SK-N-SH (cell line): ENCODE measurements around the gene TFEB. TPM values are rescaled to one million over a fixed set of nuclear protein-coding genes. Genes with fewer than 3 reads are reported as not detected.

ENCODE experiments used
- CTCF ChIA-PET: fragments of 300-600, 350-600 bp; formaldehyde crosslinking; extraction: SDS; loops from one replicate; lab custom pipeline; 2021; lab: Yijun Ruan, JAX
- POLR2A ChIA-PET: fragments of 350-600 bp; sonication (Branson Sonifier 250); formaldehyde crosslinking; extraction: SDS; loops from one replicate; lab custom pipeline; 2020; ENCODE audit warnings: antibody characterized with exemption, inconsistent platforms; lab: Yijun Ruan, JAX
- DNase-seq: peaks from one replicate; pipeline ENCODE4 v3.0.0; 2012
- H2AFZ ChIP-seq: fragments of 200-600 bp; sonication (generic); 2 replicates; pipeline ENCODE4 v1.8.1; 2016; ENCODE audit warnings: antibody characterized with exemption, mild to moderate bottlenecking, low read depth
- H3F3A ChIP-seq: fragments of 200-600 bp; sonication (generic); replicated peaks from 2 replicates; pipeline ENCODE3; 2016; ENCODE audit warnings: antibody characterized with exemption, mild to moderate bottlenecking; ENCODE audit not compliant: insufficient read depth
- H3K27ac ChIP-seq, 2 experiments: fragments of 200-500 bp in 1 of 2; fragments of 200-600 bp in 1 of 2; sonication (Bioruptor generic) in 1 of 2; sonication (generic), shearing (Covaris generic) in 1 of 2; 2 replicates each; pipeline versions ENCODE4 v1.5.1 to v1.6.1; 2014 to 2016; ENCODE audit warnings: low read depth in 2 of 2, inconsistent platforms in 1 of 2, low read length in 1 of 2, mild to moderate bottlenecking in 1 of 2, mixed read lengths in 1 of 2
- H3K27me3 ChIP-seq: fragments of 200-600 bp; sonication (generic), shearing (Covaris generic); 2 replicates; pipeline ENCODE4 v1.6.1; 2016; ENCODE audit warnings: mixed run types; ENCODE audit not compliant: insufficient read depth
- H3K36me3 ChIP-seq, 2 experiments: fragments of 200-500 bp in 1 of 2; fragments of 200-600 bp in 1 of 2; sonication (Bioruptor generic) in 1 of 2; sonication (generic) in 1 of 2; replicated peaks in 1 of 2; 2 replicates each; pipeline versions ENCODE3 to v1.5.1; 2014 to 2016; ENCODE audit warnings: low read length in 1 of 2, mild to moderate bottlenecking in 1 of 2; ENCODE audit not compliant: insufficient read depth in 2 of 2, control insufficient read depth in 1 of 2
- H3K4me1 ChIP-seq, 2 experiments: fragments of 200-500 bp in 1 of 2; fragments of 200-600 bp in 1 of 2; sonication (Bioruptor generic) in 1 of 2; sonication (generic), shearing (Covaris generic) in 1 of 2; 2 replicates each; pipeline versions ENCODE4 v1.5.1 to v1.6.1; 2014 to 2016; ENCODE audit warnings: low read depth in 1 of 2, low read length in 1 of 2, mixed run types in 1 of 2; ENCODE audit not compliant: insufficient read depth in 2 of 2, control insufficient read depth in 1 of 2
- H3K4me2 ChIP-seq: fragments of 200-600 bp; sonication (generic), shearing (Covaris generic); 2 replicates; pipeline ENCODE4 v1.6.1; 2017; ENCODE audit warnings: mixed run types
- H3K4me3 ChIP-seq, 2 experiments: fragments of 200-500 bp in 1 of 2; fragments of 200-600 bp in 1 of 2; sonication (Bioruptor generic) in 1 of 2; sonication (generic), shearing (Covaris generic) in 1 of 2; 2 replicates each; pipeline versions ENCODE4 v1.5.1 to v1.8.1; 2014 to 2016; ENCODE audit warnings: low read depth in 2 of 2, inconsistent platforms in 1 of 2, low read length in 1 of 2, mild to moderate bottlenecking in 1 of 2, mixed read lengths in 1 of 2, moderate library complexity in 1 of 2
- H3K79me2 ChIP-seq: fragments of 200-600 bp; sonication (generic); 2 replicates; pipeline ENCODE4 v1.8.1; 2017; ENCODE audit warnings: mild to moderate bottlenecking; ENCODE audit not compliant: insufficient read depth
- H3K9ac ChIP-seq: fragments of 200-600 bp; sonication (generic); 2 replicates; pipeline ENCODE4 v1.6.1; 2017; ENCODE audit warnings: mixed run types
- H3K9me2 ChIP-seq: fragments of 200-600 bp; sonication (generic); 2 replicates; pipeline ENCODE4 v1.6.1; 2017; ENCODE audit warnings: mixed run types
- H3K9me3 ChIP-seq: fragments of 200-600 bp; sonication (generic); 2 replicates; pipeline ENCODE4 v1.6.1; 2017; ENCODE audit warnings: mixed run types, mild to moderate bottlenecking, moderate library complexity
- H4K20me1 ChIP-seq: fragments of 200-600 bp; sonication (generic); 2 replicates; pipeline ENCODE4 v1.6.1; 2017; ENCODE audit warnings: mild to moderate bottlenecking, mixed run types; ENCODE audit not compliant: insufficient read depth
- EP300 ChIP-seq, 2 experiments: IDR thresholded peaks; 2 replicates each; pipeline versions ENCODE4 v1.4.0 to v1.6.1; 2012; ENCODE audit warnings: borderline replicate concordance in 1 of 2, low read depth in 1 of 2, low read length in 1 of 2
- EZH2phosphoT487 ChIP-seq: fragments of 200-600 bp; sonication (generic); IDR thresholded peaks from 2 replicates; pipeline ENCODE4 v1.6.1; 2017; ENCODE audit warnings: low read depth, mixed run types, mild to moderate bottlenecking, antibody characterized with exemption, moderate library complexity, borderline replicate concordance
- FOSL2 ChIP-seq: IDR thresholded peaks from 2 replicates; pipeline ENCODE4 v1.4.0; 2012; ENCODE audit warnings: low read depth, mild to moderate bottlenecking, moderate library complexity, borderline replicate concordance
- FOXJ3 ChIP-seq: sonication (generic); formaldehyde crosslinking; IDR thresholded peaks from 2 replicates; pipeline ENCODE4 v1.5.1; 2020; ENCODE audit warnings: mild to moderate bottlenecking, missing genetic modification reagents
- FOXM1 ChIP-seq: IDR thresholded peaks from 2 replicates; pipeline ENCODE4 v1.4.0; 2012; ENCODE audit warnings: low read depth, mild to moderate bottlenecking
- MEF2A ChIP-seq: IDR thresholded peaks from 2 replicates; pipeline ENCODE4 v1.4.0; 2012; ENCODE audit warnings: low read depth, borderline replicate concordance
- MXI1 ChIP-seq: IDR thresholded peaks from 2 replicates; pipeline ENCODE4 v1.6.1; 2012; ENCODE audit warnings: mild to moderate bottlenecking, low read depth, low read length, improper control_type of control experiment
- NFIC ChIP-seq: IDR thresholded peaks from 2 replicates; pipeline ENCODE4 v1.4.0; 2012; ENCODE audit warnings: borderline replicate concordance
- NRF1 ChIP-seq: IDR thresholded peaks from 2 replicates; pipeline ENCODE4 v1.6.1; 2012; ENCODE audit warnings: low read depth, mild to moderate bottlenecking, low read length
- POLR2AphosphoS5 ChIP-seq: IDR thresholded peaks from 2 replicates; pipeline ENCODE4 v1.6.1; 2012; ENCODE audit warnings: low read depth, low read length
- RAD21 ChIP-seq: IDR thresholded peaks from 2 replicates; pipeline ENCODE4 v1.6.1; 2012; ENCODE audit warnings: mild to moderate bottlenecking, low read length
- RCOR1 ChIP-seq: fragments of 150-350 bp; IDR thresholded peaks from 2 replicates; pipeline ENCODE4 v1.6.1; 2017; ENCODE audit warnings: antibody characterized with exemption, low read length
- RXRA ChIP-seq: IDR thresholded peaks from 2 replicates; pipeline ENCODE4 v1.4.0; 2012; ENCODE audit warnings: low read depth, mild to moderate bottlenecking, borderline replicate concordance
- SIN3A ChIP-seq: IDR thresholded peaks from 2 replicates; pipeline ENCODE4 v1.6.1; 2012; ENCODE audit warnings: low read depth, mild to moderate bottlenecking, low read length, moderate library complexity, borderline replicate concordance
- SMC3 ChIP-seq: IDR thresholded peaks from 2 replicates; pipeline ENCODE4 v1.6.1; 2012; ENCODE audit warnings: low read depth, low read length, improper control_type of control experiment
- TAF1 ChIP-seq: IDR thresholded peaks from 2 replicates; pipeline ENCODE4 v1.6.1; 2012; ENCODE audit warnings: low read depth, mild to moderate bottlenecking, low read length, moderate library complexity, borderline replicate concordance
- WGBS: methylation state at CpG from one replicate; pipeline ENCODE4 v1.1.6; 2017; ENCODE audit warnings: low lambda C conversion rate; 5-methylcytosine and 5-hydroxymethylcytosine counted together
- polyA plus RNA-seq, 3 experiments: library from polyadenylated mRNA; depleted of rRNA; stranded (reverse); fragments of >200 nt; gene quantifications; 2 replicates each; pipeline ENCODE4 v1.2.3, GENCODE V29; 2012
- TF ChIP-seq, protein P1 (sequence below): fragments of 150-350 bp; IDR thresholded peaks from 2 replicates; pipeline ENCODE4 v1.6.1; 2017; ENCODE audit warnings: antibody characterized with exemption, low read length, low read depth, borderline replicate concordance
- TF ChIP-seq, protein P2 (sequence below): fragments of 200-600 bp; sonication (generic); IDR thresholded peaks from 2 replicates; pipeline ENCODE4 v1.6.1; 2017; ENCODE audit warnings: antibody characterized with exemption, mild to moderate bottlenecking, moderate library complexity

Gene TFEB
- polyA plus RNA-seq, 1 of the 3 experiments (the other 2 are of a cell fraction): 6.2 TPM

DNA sequence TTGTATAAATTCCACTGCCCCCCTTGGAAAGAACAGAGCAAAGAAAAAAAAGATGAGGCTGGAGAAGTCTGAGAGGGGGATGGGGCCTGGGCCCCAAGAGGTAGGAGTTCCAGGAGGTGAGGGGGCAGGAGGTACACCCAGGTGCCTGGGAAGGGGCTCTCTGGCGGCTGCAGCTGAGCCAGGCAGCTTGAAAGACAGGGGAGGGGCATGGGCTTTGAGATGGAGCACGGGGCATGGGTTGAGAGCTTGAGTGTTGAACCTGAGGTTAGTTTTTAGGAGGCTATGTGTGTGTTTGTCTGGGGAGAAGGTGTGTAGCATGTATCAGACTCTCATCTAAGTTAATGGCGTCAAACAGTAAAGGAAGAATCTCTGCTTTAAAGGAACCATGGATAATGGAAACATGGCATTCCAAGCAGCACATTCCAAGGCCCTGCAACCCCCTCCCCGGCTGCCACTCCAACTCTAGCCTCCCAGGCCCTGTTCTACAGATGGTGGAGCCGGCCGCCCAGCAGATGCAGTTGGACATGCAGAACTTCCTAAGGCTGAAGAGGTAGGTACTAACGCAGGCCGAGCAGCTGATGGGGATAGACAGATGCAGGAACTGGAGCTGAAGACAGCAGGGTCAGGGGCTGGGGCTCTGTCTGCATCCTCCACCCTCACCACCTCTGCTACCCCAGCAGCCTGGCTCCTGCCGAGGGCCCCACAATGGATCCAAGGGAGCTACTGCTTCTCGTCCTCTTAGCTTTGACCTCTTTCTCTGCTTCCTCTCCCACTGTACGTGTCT, 55.0 kb downstream of the TFEB start:
- Histone ChIP-seq H3K4me2 (no peak overlapping the region), H3F3A (peaks cover 3% of the 10 kb centered on the region), H3K4me3 (no peak overlapping the region), H3K27me3 (no peaks in the 10 kb centered on the region), H3K27ac (no peak overlapping the region), H4K20me1 (no peaks in the 10 kb centered on the region), H3K9me2 (no peaks in the 10 kb centered on the region), H2AFZ (no peak overlapping the region), H3K79me2 (no peaks in the 10 kb centered on the region), H3K9ac (no peak overlapping the region), H3K36me3 (no peaks in the 10 kb centered on the region), H3K4me1 (peaks cover 14 to 17% of the 10 kb centered on the region in 2 experiments; a peak in 3 of 4 replicates), H3K9me3 (no peaks in the 10 kb centered on the region)
- ChIA-PET CTCF (interaction anchor here (0.8 to 19.4 kb wide), 9 partner anchors 19 to 310 kb away, joined by 3 to 504 read pairs (median 3); no protein-coding TSS in a partner anchor), POLR2A (no interaction called here)
- DNase-seq: no peak
- no peak for TF ChIP-seq FOXJ3 (CRISPR knock-in tag)
- no peak for TF ChIP-seq NFIC
- TF ChIP-seq MEF2A: no peak
- TF ChIP-seq NRF1: no peak
- no peak for TF ChIP-seq RAD21
- TF ChIP-seq SIN3A: no peak
- TF ChIP-seq, protein P1, sequence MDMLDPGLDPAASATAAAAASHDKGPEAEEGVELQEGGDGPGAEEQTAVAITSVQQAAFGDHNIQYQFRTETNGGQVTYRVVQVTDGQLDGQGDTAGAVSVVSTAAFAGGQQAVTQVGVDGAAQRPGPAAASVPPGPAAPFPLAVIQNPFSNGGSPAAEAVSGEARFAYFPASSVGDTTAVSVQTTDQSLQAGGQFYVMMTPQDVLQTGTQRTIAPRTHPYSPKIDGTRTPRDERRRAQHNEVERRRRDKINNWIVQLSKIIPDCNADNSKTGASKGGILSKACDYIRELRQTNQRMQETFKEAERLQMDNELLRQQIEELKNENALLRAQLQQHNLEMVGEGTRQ: no peak
- no peak for TF ChIP-seq RCOR1
- no peak for TF ChIP-seq POLR2AphosphoS5
- TF ChIP-seq MXI1: no peak
- TF ChIP-seq FOSL2: no peak
- TF ChIP-seq RXRA: no peak
- TF ChIP-seq TAF1: no peak
- no peak for TF ChIP-seq EZH2phosphoT487
- TF ChIP-seq EP300 (IDR thresholded peaks at IDR 0.05; ENCODE audit: borderline replicate concordance in 1 of 2, low read depth in 1 of 2, low read length in 1 of 2): no peak
- TF ChIP-seq, protein P2, sequence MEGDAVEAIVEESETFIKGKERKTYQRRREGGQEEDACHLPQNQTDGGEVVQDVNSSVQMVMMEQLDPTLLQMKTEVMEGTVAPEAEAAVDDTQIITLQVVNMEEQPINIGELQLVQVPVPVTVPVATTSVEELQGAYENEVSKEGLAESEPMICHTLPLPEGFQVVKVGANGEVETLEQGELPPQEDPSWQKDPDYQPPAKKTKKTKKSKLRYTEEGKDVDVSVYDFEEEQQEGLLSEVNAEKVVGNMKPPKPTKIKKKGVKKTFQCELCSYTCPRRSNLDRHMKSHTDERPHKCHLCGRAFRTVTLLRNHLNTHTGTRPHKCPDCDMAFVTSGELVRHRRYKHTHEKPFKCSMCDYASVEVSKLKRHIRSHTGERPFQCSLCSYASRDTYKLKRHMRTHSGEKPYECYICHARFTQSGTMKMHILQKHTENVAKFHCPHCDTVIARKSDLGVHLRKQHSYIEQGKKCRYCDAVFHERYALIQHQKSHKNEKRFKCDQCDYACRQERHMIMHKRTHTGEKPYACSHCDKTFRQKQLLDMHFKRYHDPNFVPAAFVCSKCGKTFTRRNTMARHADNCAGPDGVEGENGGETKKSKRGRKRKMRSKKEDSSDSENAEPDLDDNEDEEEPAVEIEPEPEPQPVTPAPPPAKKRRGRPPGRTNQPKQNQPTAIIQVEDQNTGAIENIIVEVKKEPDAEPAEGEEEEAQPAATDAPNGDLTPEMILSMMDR: no peak
- no peak for TF ChIP-seq FOXM1
- no peak for TF ChIP-seq SMC3
- WGBS: 83% methylated on average over 11 of the region's 11 CpGs
